Smooth muscle cell (in vitro differentiated cells): ENCODE data around the gene RBFOX2. TPM values are rescaled to one million over a fixed set of nuclear protein-coding genes. Genes with fewer than 3 reads are reported as not detected.

ENCODE experiments used
- DNase-seq: peaks from one replicate; lab custom pipeline; 2025; ENCODE audit not compliant: unreplicated experiment; lab: John Stamatoyannopoulos, UW
- H2AFZ ChIP-seq: fragments of 200-600 bp; sonication (generic); 2 replicates; pipeline ENCODE4 v1.6.0; 2016; ENCODE audit warnings: antibody characterized with exemption, low read depth, mild to moderate bottlenecking
- H3F3A ChIP-seq: fragments of 200-600 bp; sonication (generic); 2 replicates; pipeline ENCODE4 v1.6.0; 2017; ENCODE audit warnings: antibody characterized with exemption, low read depth
- H3K27ac ChIP-seq: fragments of 200-600 bp; sonication (generic); 2 replicates; pipeline ENCODE4 v1.5.1; 2016; ENCODE audit warnings: low read depth, mild to moderate bottlenecking
- H3K27me3 ChIP-seq: fragments of 200-600 bp; sonication (generic); 2 replicates; pipeline ENCODE4 v1.6.1; 2016; ENCODE audit warnings: low read depth, mild to moderate bottlenecking
- H3K36me3 ChIP-seq: fragments of 200-600 bp; sonication (generic); 2 replicates; pipeline ENCODE4 v1.5.1; 2016; ENCODE audit warnings: low read depth
- H3K4me1 ChIP-seq: fragments of 200-600 bp; sonication (generic); 2 replicates; pipeline ENCODE4 v1.5.1; 2016; ENCODE audit warnings: low read depth
- H3K4me2 ChIP-seq: fragments of 200-600 bp; sonication (generic); 2 replicates; pipeline ENCODE4 v1.6.0; 2016; ENCODE audit warnings: mild to moderate bottlenecking
- H3K4me3 ChIP-seq: fragments of 200-600 bp; sonication (generic); 2 replicates; pipeline ENCODE4 v1.5.1; 2016; ENCODE audit warnings: mild to moderate bottlenecking
- H3K79me2 ChIP-seq: fragments of 200-600 bp; sonication (generic); 2 replicates; pipeline ENCODE4 v1.6.0; 2016; ENCODE audit warnings: low read depth, mild to moderate bottlenecking
- H3K9ac ChIP-seq: fragments of 200-600 bp; sonication (generic); 2 replicates; pipeline ENCODE4 v1.6.0; 2016; ENCODE audit warnings: low read depth
- H3K9me3 ChIP-seq: fragments of 200-600 bp; sonication (generic); replicated peaks from 2 replicates; pipeline ENCODE4 v1.5.1; 2016; ENCODE audit warnings: low read depth
- H4K20me1 ChIP-seq: fragments of 200-600 bp; sonication (generic); 2 replicates; pipeline ENCODE4 v1.6.0; 2016; ENCODE audit warnings: low read depth
- WGBS: methylation state at CpG from one replicate; pipeline ENCODE4 v1.1.7; 2016; ENCODE audit warnings: low lambda C conversion rate; 5-methylcytosine and 5-hydroxymethylcytosine counted together
- polyA plus RNA-seq: library from polyadenylated mRNA; unstranded; fragments of >200 nt; fragmentation: Nextera tagmentation; extraction: Ambion mirVana; gene quantifications from 2 replicates; pipeline ENCODE4 v1.2.1, GENCODE V29; 2016
- total RNA-seq: library from RNA; depleted of rRNA; stranded (reverse); fragments of >200 nt; gene quantifications from 2 replicates; pipeline ENCODE4 v1.2.3, GENCODE V29; 2014
- TF ChIP-seq, protein P1 (sequence below): fragments of 200-600 bp; sonication (generic); IDR thresholded peaks from 2 replicates; pipeline ENCODE4 v1.5.1; 2017; ENCODE audit warnings: borderline replicate concordance, mild to moderate bottlenecking, antibody characterized with exemption; ENCODE audit not compliant: insufficient read depth, poor library complexity, severe bottlenecking

RBFOX2 gene
- total and polyA plus RNA-seq, 2 experiments from 2014 or later: 128 to 144 TPM

DNA sequence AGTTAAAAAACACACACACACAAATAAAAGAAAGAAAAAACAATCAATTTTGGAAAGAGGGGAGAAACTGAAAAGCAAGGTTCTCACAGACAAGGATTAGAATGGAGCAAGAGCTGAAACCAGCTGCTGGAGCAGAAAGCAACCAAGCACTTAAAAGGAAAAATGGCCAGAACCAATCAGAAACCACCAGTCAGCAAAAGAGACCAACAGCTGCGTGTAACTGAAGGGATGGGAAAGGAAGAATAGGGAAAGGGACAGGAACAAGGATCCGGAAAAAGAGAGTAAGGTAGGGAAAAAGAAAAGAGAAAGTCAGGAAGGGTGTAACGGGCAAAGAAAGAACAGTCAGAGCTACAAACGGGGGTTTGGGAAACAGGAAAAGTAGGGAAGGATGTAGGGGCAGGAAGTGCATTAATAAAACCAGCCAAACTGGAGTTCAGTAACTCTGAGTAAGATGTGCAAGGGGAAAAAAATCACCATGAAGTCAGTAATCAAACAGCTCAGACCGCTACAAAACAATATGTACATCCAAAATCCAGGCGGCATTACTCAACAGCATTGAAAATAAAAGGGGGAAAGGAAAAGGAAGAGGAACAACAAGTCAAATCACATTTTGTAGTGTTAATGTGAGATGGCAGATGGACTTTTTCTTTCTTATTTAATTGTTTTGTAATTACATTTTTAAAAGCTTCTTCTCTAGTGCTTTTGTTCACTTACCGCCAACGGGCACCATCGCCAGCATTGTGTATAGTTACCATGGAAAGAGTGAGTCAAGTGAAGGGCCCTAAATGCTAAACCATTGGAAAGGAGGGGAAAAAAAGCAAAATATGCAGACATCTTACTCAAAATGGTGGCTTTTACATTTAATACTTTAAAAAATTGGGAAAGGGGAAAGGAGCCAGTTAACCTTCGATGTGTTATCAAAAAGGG lies 261.7 kb downstream of the RBFOX2 start:
- Histone ChIP-seq H3K9ac (no peak overlapping the region), H3K36me3 (no peaks in the 10 kb centered on the region), H3F3A (no peaks in the 10 kb centered on the region), H3K27me3 (no peaks in the 10 kb centered on the region), H2AFZ (no peak overlapping the region), H3K79me2 (peaks cover 39% of the 10 kb centered on the region), H4K20me1 (peaks cover 25% of the 10 kb centered on the region), H3K4me3 (no peak overlapping the region), H3K27ac (peak overlapping the region; percentile 37), H3K4me2 (no peak overlapping the region), H3K9me3 (no peaks in the 10 kb centered on the region), H3K4me1 (peaks cover 19% of the 10 kb centered on the region)
- DNase-seq: no peak
- TF ChIP-seq, protein P1, sequence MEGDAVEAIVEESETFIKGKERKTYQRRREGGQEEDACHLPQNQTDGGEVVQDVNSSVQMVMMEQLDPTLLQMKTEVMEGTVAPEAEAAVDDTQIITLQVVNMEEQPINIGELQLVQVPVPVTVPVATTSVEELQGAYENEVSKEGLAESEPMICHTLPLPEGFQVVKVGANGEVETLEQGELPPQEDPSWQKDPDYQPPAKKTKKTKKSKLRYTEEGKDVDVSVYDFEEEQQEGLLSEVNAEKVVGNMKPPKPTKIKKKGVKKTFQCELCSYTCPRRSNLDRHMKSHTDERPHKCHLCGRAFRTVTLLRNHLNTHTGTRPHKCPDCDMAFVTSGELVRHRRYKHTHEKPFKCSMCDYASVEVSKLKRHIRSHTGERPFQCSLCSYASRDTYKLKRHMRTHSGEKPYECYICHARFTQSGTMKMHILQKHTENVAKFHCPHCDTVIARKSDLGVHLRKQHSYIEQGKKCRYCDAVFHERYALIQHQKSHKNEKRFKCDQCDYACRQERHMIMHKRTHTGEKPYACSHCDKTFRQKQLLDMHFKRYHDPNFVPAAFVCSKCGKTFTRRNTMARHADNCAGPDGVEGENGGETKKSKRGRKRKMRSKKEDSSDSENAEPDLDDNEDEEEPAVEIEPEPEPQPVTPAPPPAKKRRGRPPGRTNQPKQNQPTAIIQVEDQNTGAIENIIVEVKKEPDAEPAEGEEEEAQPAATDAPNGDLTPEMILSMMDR: no peak
- 79% methylated on average over 10 of the region's 10 CpGs for WGBS

DNA sequence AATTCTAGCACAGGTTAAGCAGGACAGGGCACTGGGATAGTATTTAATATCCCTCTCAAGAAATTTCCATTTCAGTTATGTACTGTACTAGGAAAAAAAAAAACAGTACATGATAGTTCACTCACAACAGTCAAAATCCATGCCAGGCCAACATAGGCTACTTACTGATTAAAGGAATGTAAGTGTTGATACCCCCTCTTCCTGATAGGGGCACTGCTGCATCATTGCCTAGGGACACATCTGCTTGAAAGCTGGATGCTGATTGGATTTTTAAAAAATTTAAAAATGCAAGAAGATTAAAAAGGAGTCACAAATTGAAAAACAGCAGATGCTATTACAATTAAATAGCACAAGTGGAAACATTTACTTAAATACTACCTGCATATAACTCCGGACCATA lies 267.6 kb downstream of the RBFOX2 start:
- Histone ChIP-seq H3F3A (no peaks in the 10 kb centered on the region), H3K4me2 (no peak overlapping the region), H3K27me3 (no peaks in the 10 kb centered on the region), H3K79me2 (peaks cover 18% of the 10 kb centered on the region), H2AFZ (no peak overlapping the region), H3K9me3 (no peaks in the 10 kb centered on the region), H4K20me1 (peaks cover 16% of the 10 kb centered on the region), H3K4me3 (no peak overlapping the region), H3K9ac (no peak overlapping the region), H3K4me1 (peaks cover 3% of the 10 kb centered on the region), H3K27ac (no peak overlapping the region), H3K36me3 (peaks cover 18% of the 10 kb centered on the region)
- DNase-seq: no peak
- WGBS: 100% methylated on average over 1 of the region's 1 CpG
- TF ChIP-seq, protein P1: peak; percentile 16

DNA sequence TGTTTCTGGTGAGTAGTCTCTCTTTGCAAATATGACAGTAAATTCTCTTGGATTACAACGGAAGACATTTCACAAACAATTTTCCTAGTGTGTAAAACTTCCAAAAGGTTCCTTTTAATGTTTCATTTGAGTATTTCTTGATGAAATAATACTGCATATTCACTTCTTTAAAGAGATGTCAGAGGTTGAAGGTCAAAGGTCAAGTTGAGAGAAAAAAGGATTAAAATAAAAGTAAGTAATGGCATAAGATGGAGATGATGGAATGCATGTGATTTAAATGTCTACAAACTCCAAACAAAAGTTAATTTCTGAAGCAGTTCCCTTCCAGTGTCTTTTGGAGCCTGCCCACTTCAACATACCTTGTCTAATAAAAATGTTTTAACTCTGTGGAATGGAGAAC lies 270.2 kb downstream of the RBFOX2 start:
- 95% methylated on average over 1 of the region's 1 CpG for WGBS
- TF ChIP-seq, protein P1: no peak
- peaks cover 16% of the 10 kb centered on the region for H4K20me1 ChIP-seq
- H3K36me3 ChIP-seq: peaks cover 18% of the 10 kb centered on the region
- no peaks in the 10 kb centered on the region for H3K27me3 ChIP-seq
- no peaks in the 10 kb centered on the region for H3F3A ChIP-seq
- peaks cover 7% of the 10 kb centered on the region for H3K79me2 ChIP-seq
- H3K4me3 ChIP-seq: no peak overlapping the region
- no peak overlapping the region for H3K4me2 ChIP-seq
- H2AFZ ChIP-seq: no peak overlapping the region
- peaks cover 2% of the 10 kb centered on the region for H3K4me1 ChIP-seq
- no peak overlapping the region for H3K27ac ChIP-seq
- H3K9me3 ChIP-seq: no peaks in the 10 kb centered on the region
- no peak overlapping the region for H3K9ac ChIP-seq
- no peak for DNase-seq
